ENCODE data around the gene MED16.
"Not testable (repeated sequence)": the region's sequence is repeated elsewhere in the genome, so short reads cannot be mapped to it uniquely, and the experiment has no call there.

MED16 gene

GRCh38 chr19:827314-827709 lies 65.7 kb downstream of the MED16 start:
- H3K4me3 ChIP-seq (ENCODE audit: low read depth, low read length), result no peak overlapping the region
- DNase-seq (ENCODE audit: low read depth), result no peak
- TF ChIP-seq, protein P1, sequence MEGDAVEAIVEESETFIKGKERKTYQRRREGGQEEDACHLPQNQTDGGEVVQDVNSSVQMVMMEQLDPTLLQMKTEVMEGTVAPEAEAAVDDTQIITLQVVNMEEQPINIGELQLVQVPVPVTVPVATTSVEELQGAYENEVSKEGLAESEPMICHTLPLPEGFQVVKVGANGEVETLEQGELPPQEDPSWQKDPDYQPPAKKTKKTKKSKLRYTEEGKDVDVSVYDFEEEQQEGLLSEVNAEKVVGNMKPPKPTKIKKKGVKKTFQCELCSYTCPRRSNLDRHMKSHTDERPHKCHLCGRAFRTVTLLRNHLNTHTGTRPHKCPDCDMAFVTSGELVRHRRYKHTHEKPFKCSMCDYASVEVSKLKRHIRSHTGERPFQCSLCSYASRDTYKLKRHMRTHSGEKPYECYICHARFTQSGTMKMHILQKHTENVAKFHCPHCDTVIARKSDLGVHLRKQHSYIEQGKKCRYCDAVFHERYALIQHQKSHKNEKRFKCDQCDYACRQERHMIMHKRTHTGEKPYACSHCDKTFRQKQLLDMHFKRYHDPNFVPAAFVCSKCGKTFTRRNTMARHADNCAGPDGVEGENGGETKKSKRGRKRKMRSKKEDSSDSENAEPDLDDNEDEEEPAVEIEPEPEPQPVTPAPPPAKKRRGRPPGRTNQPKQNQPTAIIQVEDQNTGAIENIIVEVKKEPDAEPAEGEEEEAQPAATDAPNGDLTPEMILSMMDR (IDR thresholded peaks at IDR 0.05; ENCODE audit: control insufficient read depth, extremely low read depth, insufficient read depth), result no peak

DNA sequence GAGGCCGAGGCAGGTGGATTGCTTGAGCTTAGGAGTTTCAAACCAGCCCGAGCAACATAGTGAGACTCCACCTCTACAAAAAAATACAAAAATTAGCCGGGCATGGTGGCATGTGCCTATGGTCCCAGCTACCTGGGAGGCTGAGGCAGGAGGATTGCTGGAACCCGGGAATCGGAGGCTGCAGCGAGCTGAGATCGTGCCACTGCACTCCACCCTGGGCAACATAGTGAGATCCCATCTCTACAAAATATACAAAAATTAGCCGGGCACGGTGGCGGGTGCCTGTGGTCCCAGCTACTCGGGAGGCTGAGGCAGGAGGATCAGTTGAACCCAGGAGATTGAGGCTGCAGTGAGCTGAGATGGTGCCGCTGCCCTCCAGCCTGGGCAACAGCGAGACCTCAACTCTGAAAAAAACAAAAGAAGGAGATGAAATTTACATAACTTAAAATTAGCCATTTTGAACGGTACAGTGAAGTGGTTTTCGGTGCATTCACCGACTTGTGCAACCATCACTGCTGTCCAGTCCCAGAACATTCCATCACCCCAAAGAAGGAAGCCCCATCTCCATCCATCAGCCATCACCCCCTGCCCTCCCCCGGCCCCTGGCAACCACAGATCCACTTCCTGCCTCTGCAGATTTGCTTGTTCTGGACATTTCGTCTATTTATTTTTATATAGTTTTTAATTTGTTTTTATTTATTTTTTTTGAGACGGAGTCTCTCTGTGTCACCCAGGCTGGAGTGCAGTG lies 66.9 kb downstream of the MED16 start:
- H3K4me3 ChIP-seq (ENCODE audit: low read depth, low read length), result no peak overlapping the region
- no peak for DNase-seq (ENCODE audit: low read depth)
- TF ChIP-seq, protein P1 (IDR thresholded peaks at IDR 0.05; ENCODE audit: control insufficient read depth, extremely low read depth, insufficient read depth), result no peak

GRCh38 chr19:824885-825284 lies 68.1 kb downstream of the MED16 start:
- TF ChIP-seq, protein P1 (IDR thresholded peaks at IDR 0.05; ENCODE audit: control insufficient read depth, extremely low read depth, insufficient read depth), result no peak
- H3K4me3 ChIP-seq (ENCODE audit: low read depth, low read length), result no peak overlapping the region
- no peak for DNase-seq (ENCODE audit: low read depth)

DNA sequence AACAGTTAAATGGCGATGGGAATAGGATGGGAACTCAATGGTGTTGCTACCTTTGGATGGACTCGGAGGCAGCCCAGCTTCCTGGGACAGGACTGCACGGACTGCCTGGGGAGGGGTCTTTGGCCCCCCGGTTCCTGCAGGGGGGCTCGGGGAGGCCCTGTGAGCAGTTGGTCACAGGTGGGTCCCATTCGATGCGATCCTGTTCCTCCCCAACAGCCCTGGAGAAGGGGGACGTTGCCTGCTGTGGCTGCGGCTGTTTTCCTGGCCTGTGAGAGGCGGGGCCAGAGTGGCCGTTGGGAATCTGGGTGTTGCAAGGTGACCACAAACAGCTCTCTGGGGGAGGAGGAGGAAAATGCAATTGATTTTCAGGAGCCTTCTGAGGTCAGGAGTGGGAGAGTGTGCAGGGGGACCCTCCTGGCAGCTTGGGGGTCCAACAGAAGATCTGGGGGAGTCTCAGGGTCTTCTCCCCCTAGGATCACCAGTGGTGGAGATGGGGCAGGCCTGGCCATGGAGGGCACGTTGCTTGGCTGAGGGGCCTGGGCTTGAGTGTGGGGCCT lies 69.3 kb downstream of the MED16 start:
- no peak for DNase-seq (ENCODE audit: low read depth)
- no peak overlapping the region for H3K4me3 ChIP-seq (ENCODE audit: low read depth, low read length)
- TF ChIP-seq, protein P1 (IDR thresholded peaks at IDR 0.05; ENCODE audit: control insufficient read depth, extremely low read depth, insufficient read depth), result no peak

DNA sequence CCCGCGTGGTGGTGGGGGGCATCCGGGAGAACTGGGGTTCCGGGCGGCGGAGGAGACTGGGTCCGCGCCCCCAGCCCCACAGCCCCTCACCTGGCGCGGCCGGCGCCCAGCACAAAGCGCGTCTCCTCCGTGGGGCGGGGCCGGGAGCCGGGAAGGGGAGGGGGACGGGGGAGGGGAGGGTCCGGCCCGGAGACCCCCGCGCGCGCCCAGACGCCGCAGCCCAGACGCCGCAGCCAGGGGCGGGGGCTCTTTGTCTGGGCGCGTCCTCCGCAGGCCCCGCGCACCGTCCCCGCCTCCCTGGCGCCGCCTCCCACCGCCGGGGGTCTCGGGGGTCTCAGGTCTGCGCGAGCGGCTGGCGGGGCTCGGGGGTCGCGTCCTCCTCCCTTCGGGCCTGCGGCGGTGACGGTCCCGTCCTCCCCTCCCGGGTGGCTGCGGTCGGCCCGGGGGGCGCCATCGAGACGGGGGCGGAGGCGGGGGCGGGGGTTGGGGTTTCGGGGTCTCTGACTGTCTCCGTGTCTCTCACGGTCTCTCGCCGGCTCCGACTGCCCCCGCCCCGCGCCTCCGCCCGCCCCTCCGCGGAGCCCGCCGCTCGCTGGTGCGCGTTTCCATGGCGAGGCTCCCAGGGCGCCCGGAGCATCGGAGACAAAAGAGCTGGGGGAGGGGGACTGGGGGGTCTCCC lies 71.0 kb downstream of the MED16 start, which contains the start of gene PLPPR3:
PLPPR3 (minus strand) TSS at position 131 of the 679 bp plus-strand sequence. CDS start 396 bp downstream, outside the sequence.
- DNase-seq (ENCODE audit: low read depth), result no peak
- no peak within 1 kb of the TSS for H3K4me3 ChIP-seq (ENCODE audit: low read depth, low read length)
- TF ChIP-seq, protein P1 (IDR thresholded peaks at IDR 0.05; ENCODE audit: control insufficient read depth, extremely low read depth, insufficient read depth), result no peak

GRCh38 chr19:821231-821824 lies 71.7 kb downstream of the MED16 start:
- TF ChIP-seq, protein P1 (IDR thresholded peaks at IDR 0.05; ENCODE audit: control insufficient read depth, extremely low read depth, insufficient read depth), result no peak
- no peak for DNase-seq (ENCODE audit: low read depth)
- no peak overlapping the region for H3K4me3 ChIP-seq (ENCODE audit: low read depth, low read length)

GRCh38 chr19:820212-820611 lies 72.8 kb downstream of the MED16 start:
- DNase-seq (ENCODE audit: low read depth); H3K4me3 ChIP-seq (ENCODE audit: low read depth, low read length): not testable (repeated sequence)
